ENCODE results near the gene WWP2.
"Not testable (repeated sequence)": the region's sequence is repeated elsewhere in the genome, so short reads cannot be mapped to it uniquely, and the experiment has no call there.

Gene WWP2

GRCh38 chr16:69833357-69834282, 71.5 kb downstream of the WWP2 start:
- no peak for DNase-seq

GRCh38 chr16:69834807-69835466, 72.8 kb downstream of the WWP2 start:
- DNase-seq: no peak

- DNase-seq: no peak
Measured at GRCh38 chr16:69836257-69836656, 74.1 kb downstream of the WWP2 start.

- DNase-seq: no peak
Measured at GRCh38 chr16:69837380-69837779, 75.2 kb downstream of the WWP2 start.

- no peak for DNase-seq
Measured at GRCh38 chr16:69838489-69838888, 76.4 kb downstream of the WWP2 start.

- no peak for DNase-seq
Measured at GRCh38 chr16:69839240-69839688, 77.1 kb downstream of the WWP2 start.

GRCh38 chr16:69839798-69840409, 77.8 kb downstream of the WWP2 start:
- no peak for DNase-seq

GRCh38 chr16:69840975-69841374, 78.8 kb downstream of the WWP2 start:
- no peak for DNase-seq

GRCh38 chr16:69844441-69844840, 82.3 kb downstream of the WWP2 start:
- DNase-seq: no peak

- no peak for DNase-seq
Measured at GRCh38 chr16:69845181-69845580, 83.0 kb downstream of the WWP2 start.

GRCh38 chr16:69847643-69848042, 85.5 kb downstream of the WWP2 start:
- no peak for DNase-seq

- DNase-seq: no peak
Measured at GRCh38 chr16:69848637-69849545, 86.8 kb downstream of the WWP2 start.

- DNase-seq: no peak
Measured at GRCh38 chr16:69851491-69852240, 89.5 kb downstream of the WWP2 start.

GRCh38 chr16:69852815-69853214, 90.7 kb downstream of the WWP2 start:
- DNase-seq: no peak

- DNase-seq: no peak
Measured at GRCh38 chr16:69853481-69853880, 91.3 kb downstream of the WWP2 start.

GRCh38 chr16:69854776-69855175, 92.6 kb downstream of the WWP2 start:
- DNase-seq: not testable (repeated sequence)

- DNase-seq: no peak
Measured at GRCh38 chr16:69855592-69855991, 93.5 kb downstream of the WWP2 start.

GRCh38 chr16:69858191-69859104, 96.3 kb downstream of the WWP2 start:
- DNase-seq: no peak

- DNase-seq: no peak
Measured at GRCh38 chr16:69859105-69859989, 97.2 kb downstream of the WWP2 start.

Data from NCI-H2081 treated with DMSO at 0.1 percent for 48 hours (cell line).